GM19023 (cell line): Measurements from ENCODE around the gene HCLS1.
"Not testable (repeated sequence)": the region's sequence is repeated elsewhere in the genome, so short reads cannot be mapped to it uniquely, and the experiment has no call there.

Experiments
- ATAC-seq: cut with Tn5 transposase; IDR thresholded peaks from one replicate; pipeline ENCODE4 v1.9.1; 2021; ENCODE audit warnings: mild to moderate bottlenecking, moderate library complexity; ENCODE audit not compliant: unreplicated experiment

HCLS1 gene

DNA sequence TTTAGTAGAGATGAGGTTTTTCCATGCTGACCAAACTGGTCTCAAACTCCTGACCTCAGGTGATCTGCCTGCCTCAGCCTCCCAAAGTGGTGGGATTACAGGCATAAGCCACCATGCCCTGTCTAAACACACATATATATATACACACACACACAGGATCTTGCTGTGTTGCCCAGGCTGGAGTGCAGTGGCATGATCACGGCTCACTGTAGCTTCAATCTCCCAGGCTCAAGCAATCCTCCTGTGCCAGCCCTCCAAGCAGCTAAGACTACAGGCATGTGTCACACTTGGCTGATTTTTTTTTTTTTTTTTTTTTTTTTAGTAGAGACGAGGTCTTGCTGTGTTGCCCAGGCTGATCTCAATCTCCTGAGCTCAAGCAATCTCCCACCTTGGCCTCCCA is 60.8 kb downstream of the HCLS1 start:
- ATAC-seq = not testable (repeated sequence)

DNA sequence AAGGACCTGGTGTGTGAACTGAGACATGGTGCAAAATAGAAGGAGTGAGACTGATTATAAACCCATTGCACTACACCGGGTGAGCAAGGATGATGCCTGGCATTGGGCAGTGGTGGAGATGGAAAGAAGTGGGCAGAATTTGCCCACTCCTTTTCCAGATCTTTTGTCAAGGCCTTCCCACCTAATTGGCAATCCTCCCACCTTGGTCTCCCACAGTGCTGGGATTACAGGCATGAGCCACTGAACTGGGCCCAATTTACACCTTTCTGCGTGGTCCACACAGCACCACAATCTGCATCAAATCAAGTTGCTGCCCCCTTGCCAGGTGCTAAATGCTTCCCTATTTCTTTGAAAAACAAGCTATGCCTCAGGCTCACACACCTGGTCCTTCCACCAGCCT is 62.1 kb downstream of the HCLS1 start:
- no peak for ATAC-seq

DNA sequence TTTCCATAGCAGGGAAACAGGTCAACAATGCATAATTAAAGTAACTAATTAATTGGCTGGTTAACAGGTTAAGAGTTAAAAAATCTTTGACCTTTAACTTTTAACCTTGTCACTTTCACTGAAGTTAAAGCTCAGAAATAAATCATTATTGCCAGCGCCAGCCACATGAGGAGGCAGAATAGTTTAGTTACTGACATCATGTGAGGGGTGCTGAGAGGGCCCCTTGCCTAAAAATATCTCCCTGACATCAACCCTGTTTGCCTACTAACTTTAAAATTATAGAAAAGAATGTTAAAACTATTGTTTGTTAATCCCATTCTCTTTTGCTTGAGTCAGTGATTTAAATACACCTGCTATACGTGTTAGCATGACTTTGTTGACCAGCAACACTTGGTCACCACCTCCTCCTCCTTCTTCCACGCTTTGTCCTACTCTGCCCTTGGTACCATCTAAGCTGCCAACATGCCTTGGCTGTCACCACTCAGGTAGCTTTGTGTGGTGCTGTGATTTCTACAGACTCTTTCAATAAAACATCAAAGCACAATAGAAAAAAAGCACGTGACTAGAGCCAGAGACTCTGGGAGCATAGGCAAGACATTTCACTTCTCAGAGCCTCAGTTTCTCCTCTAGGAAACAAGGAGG is 64.8 kb downstream of the HCLS1 start:
- ATAC-seq = no peak

DNA sequence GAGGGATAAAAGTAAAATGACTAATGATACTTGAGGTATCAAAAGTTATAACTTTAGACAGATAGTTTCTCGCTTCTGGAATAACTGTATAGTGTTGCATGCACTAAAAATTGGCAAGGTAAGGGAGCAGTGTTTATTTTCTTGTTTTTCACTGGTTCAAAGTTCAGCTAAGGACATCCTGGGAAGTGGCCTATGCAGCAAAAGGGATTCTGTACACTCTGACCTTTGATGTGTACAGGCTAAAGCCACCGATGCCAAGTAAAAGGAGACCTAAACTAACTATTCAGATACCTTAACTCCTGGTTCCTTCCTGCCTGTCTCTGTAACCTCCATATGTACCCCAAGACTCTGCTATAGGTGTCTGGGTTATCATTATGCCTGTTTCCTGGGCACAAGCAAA is 65.9 kb downstream of the HCLS1 start:
- no peak for ATAC-seq

DNA sequence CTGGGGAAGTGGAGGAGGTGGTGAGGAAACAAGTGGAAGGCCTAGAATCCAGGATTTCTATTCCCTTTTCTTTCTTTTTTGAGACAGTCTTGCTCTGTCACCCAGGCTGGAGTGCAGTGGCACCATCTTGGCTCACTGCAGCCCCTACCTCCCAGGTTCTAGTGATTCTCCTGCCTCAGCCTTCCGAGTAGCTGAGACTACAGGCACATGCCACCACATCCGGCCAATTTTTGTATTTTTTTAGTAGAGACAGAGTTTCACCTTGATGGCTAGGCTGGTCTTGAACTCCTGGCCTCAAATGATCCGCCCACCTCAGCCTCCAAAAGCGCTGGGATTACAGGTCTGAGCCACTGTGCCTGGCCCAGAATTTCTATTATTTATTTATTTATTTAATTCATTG is 66.9 kb downstream of the HCLS1 start:
- not testable (repeated sequence) for ATAC-seq

DNA sequence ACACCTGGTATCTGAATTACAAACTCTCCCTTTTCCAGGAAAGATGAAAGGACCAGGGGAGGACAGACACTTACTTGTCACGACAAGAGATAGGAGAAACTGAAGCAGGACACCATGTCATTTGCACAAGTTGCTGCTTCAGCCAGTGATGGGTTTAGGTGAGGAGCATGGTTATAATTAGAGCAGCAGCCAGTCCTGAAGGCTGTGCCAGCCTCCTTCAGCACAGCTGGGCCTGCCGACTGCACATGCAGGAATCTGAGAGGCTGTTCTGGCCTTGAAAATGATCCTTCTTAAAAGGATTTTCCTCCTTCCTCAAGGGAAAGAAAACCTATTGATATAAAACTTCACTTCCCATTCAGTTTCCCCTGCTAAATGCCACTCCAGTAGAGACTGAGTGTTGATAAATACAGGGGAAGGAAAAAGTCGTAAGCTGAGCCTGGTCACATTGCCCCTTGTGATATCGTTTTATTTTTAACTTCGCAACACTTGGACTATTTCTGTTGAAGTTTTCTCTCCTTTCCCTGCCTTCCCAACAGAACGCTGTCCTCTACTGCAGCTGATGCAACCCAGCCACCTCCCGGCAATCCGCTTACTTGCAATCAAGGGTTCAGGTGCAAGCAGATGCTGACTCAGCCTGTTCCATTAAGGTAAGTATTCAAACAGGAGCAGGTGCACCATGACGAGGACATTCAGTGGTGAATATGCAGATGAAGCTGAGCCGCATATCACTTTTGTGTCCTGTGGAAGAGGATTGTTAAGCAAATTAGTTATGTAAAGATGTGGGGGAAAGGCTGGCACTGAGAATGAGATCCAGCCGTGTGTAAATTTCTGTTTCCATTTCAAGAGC is 67.6 kb downstream of the HCLS1 start, which contains the start of gene FBXO40:
Gene FBXO40 (plus strand): TSS at position 524 of the 847 bp plus-strand sequence. CDS start 27,197 bp downstream, outside the sequence.
- no peak for ATAC-seq

DNA sequence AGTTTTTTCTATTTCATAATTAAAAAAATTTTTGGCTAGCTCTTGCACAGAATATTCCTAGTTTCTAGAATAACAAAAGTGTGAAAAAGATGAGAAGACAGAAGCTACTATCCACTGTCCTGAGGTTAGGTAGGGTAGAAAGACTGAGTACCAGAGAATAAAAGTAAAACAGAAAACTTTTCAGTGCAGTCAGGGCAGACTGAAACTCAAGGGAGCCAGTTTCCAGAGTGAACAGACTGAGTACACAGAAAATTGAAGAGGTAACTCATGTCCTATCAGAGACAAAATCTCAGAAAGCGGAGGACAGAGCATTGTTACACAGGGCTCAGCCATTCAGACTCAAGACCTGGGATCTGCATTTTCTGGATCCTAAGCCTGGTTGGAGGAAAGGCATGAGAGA is 76.3 kb downstream of the HCLS1 start:
- no peak for ATAC-seq

DNA sequence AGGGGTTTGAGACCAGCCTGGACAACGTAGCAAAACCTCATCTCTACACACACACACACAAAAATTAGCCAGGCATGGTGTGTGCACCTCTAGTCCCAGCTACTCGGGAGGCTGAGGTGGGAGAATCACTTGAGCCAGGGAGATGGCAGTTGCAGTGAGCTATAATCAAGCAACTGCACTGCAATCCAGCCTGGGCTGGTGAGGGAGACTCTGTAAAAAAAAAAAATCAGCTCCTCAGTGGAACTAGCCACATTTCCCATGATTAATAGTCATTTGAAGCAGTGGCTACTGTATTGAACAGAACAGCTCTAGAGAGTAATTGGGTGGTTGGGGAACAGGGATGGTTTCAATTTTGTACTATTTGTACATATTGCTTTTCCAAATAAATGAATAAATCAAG is 79.0 kb downstream of the HCLS1 start:
- ATAC-seq = no peak
